Dendritic cell treated with granulocyte-macrophage colony-stimulating factor and Interleukin-4, amounts not matched to agents 40 ng/mL and 50 ng/mL, for 4 days (primary cell): ENCODE data around the gene EFNA5.

Experiments used
- H3K27ac Mint-ChIP-seq: one replicate; pipeline ENCODE4 v1.8.0; 2022; ENCODE audit warnings: mild to moderate bottlenecking, mixed read lengths
- H3K27me3 Mint-ChIP-seq: one replicate; pipeline ENCODE4 v1.8.0; 2022; ENCODE audit warnings: mild to moderate bottlenecking, mixed read lengths
- H3K36me3 Mint-ChIP-seq: one replicate; pipeline ENCODE4 v1.8.0; 2022; ENCODE audit warnings: low read depth, mixed read lengths
- H3K4me1 Mint-ChIP-seq: one replicate; pipeline ENCODE4 v1.8.0; 2022; ENCODE audit warnings: low read depth, mixed read lengths
- H3K4me3 Mint-ChIP-seq: one replicate; pipeline ENCODE4 v1.8.0; 2022; ENCODE audit warnings: mild to moderate bottlenecking, moderate library complexity, mixed read lengths
- H3K9me3 Mint-ChIP-seq: one replicate; pipeline ENCODE4 v1.8.0; 2022; ENCODE audit warnings: mixed read lengths
- intact Hi-C: fragments of 100-400 bp; cut with micrococcal nuclease; formaldehyde crosslinking; loops from one replicate; pipeline ENCODE4 v1.15.0; 2022

EFNA5 gene

DNA sequence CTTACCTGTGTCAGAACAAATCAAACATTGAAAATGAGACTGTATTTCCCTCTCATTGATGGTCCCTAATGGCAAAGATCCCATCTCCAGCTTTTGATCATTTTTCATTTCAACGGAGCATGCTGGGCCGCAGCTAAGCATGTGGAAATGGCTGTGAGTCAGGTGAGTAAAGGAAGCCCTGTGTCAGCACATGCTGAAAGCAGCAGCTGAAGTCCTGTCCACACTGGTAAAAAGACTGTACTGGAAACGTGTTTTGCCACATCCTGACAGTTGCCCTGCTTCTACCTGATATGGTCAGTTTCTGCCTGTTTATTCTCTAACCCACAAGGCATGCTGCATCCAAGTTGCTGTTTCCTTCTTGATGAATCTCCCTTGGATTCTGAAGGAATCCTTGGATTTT is 330.1 kb downstream of the EFNA5 start:
- peaks cover 2% of the 10 kb centered on the region for H3K27me3 Mint-ChIP-seq
- no peak overlapping the region for H3K27ac Mint-ChIP-seq
- intact Hi-C loops = no loop called here
- H3K4me1 Mint-ChIP-seq = no peaks in the 10 kb centered on the region
- H3K36me3 Mint-ChIP-seq = no peaks in the 10 kb centered on the region
- H3K9me3 Mint-ChIP-seq = peaks cover 22% of the 10 kb centered on the region
- no peak overlapping the region for H3K4me3 Mint-ChIP-seq

DNA sequence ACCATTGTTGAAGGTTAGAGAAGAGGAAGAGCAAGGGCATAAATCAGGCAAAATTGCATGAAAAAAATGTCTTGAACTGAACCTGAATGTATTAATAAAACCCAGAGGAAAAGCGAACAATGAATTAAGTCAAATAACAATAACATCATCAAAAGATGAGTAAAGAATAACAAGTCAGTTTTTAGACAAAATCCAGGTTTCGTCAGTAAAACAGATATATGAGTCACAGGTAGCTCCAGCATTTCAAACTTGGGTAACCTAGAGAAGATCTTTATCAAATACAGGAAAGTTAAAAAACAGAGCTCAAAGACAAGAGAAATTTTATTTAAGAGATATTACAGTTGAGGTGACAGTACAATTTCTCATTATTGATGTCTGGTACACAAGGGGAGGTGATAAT is 332.4 kb downstream of the EFNA5 start:
- no peak overlapping the region for H3K4me3 Mint-ChIP-seq
- H3K4me1 Mint-ChIP-seq = no peaks in the 10 kb centered on the region
- H3K36me3 Mint-ChIP-seq = no peaks in the 10 kb centered on the region
- intact Hi-C loops = no loop called here
- no peaks in the 10 kb centered on the region for H3K9me3 Mint-ChIP-seq
- H3K27me3 Mint-ChIP-seq = no peaks in the 10 kb centered on the region
- H3K27ac Mint-ChIP-seq = no peak overlapping the region

DNA sequence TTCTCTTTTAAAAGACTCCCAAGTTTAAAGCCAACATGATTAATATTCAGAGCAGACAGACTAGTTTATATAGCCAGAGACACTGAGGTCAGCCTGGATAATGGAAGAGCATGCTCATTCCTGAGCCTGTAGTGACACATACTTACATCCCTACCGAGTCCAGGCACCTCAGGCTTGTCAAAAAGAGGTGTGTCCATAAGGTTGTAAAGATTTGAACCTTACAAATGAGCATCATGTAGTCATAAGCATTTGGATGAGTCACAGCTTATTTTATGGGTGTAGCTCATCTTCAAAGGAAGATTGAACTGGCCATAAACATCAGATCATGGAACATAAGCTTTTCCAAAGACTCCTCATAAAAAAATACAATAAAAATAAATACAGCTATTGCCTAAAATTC is 333.5 kb downstream of the EFNA5 start:
- intact Hi-C loops = no loop called here
- no peaks in the 10 kb centered on the region for H3K36me3 Mint-ChIP-seq

DNA sequence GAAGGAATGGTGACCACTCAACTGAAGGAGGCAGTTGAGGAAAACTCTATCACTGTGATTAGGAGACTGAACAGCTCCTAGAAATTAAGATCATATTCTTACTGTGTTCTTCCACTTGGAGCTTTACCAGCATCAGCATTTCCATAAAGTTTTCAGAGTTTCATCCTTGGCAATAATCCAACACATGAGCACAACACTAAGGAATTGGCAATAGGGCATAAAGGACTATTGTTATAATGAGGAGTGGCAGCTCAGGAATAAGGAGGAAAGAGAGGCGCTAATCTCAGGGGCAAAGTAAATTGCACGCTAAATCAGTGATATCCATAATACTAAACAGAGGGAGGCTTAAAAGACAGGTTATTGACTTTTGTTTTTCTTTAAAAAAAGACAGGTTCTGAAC is 338.9 kb downstream of the EFNA5 start:
- Mint-ChIP-seq H3K27ac (no peak overlapping the region), H3K9me3 (peaks cover 14% of the 10 kb centered on the region), H3K27me3 (no peaks in the 10 kb centered on the region), H3K4me3 (no peak overlapping the region), H3K4me1 (no peaks in the 10 kb centered on the region), H3K36me3 (no peaks in the 10 kb centered on the region)
- intact Hi-C loops = no loop called here

More for the DNA sequence above, 333.5 kb downstream of the EFNA5 start:
- no peaks in the 10 kb centered on the region for H3K9me3 Mint-ChIP-seq
- H3K4me3 Mint-ChIP-seq = no peak overlapping the region
- H3K27me3 Mint-ChIP-seq = no peaks in the 10 kb centered on the region
- H3K27ac Mint-ChIP-seq = no peak overlapping the region
- H3K4me1 Mint-ChIP-seq = no peaks in the 10 kb centered on the region

DNA sequence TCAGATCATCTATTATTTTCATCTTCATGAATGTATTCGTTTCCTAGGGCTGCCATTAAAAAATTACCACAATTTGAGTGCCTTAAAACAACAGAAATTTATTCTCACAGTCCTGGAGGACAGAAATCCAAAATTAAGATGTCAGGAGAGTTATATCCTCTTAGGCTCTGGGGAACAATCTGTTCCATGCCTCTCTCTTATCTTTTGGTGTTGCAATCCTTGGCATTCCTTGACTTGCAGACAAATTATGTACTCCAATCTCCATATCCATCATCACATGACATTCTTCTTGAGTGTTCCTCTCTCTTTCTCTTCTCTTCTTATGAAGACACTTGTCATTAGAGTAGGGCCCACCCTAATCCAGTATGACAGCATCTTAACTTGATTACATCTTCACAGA is 339.4 kb downstream of the EFNA5 start:
- no peaks in the 10 kb centered on the region for H3K4me1 Mint-ChIP-seq
- H3K27ac Mint-ChIP-seq = no peak overlapping the region
- H3K4me3 Mint-ChIP-seq = no peak overlapping the region
- H3K36me3 Mint-ChIP-seq = no peaks in the 10 kb centered on the region
- H3K9me3 Mint-ChIP-seq = peaks cover 14% of the 10 kb centered on the region
- intact Hi-C loops = no loop called here
- no peaks in the 10 kb centered on the region for H3K27me3 Mint-ChIP-seq

DNA sequence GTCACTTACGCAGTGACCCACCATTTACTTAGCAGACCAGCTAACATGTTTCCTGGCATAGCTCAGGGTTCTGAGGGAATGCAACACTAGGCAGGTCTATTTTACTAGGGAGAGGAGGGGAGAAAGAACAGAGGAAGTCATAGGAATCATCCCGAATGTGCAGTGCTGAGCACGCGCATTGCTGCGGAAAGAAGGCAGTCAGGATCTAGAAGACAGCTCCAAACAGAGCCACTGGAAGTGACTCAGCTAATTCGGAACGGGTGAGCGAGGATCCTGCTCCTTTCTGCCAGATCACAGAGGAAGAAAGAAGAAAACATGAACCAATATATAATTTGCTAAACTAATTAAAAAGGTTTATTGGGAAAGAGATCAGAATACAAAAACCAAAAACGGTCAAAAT is 339.8 kb downstream of the EFNA5 start:
- Mint-ChIP-seq H3K9me3 (peaks cover 14% of the 10 kb centered on the region), H3K27me3 (no peaks in the 10 kb centered on the region), H3K4me1 (no peaks in the 10 kb centered on the region), H3K27ac (no peak overlapping the region), H3K4me3 (no peak overlapping the region), H3K36me3 (no peaks in the 10 kb centered on the region)
- intact Hi-C loops = no loop called here

DNA sequence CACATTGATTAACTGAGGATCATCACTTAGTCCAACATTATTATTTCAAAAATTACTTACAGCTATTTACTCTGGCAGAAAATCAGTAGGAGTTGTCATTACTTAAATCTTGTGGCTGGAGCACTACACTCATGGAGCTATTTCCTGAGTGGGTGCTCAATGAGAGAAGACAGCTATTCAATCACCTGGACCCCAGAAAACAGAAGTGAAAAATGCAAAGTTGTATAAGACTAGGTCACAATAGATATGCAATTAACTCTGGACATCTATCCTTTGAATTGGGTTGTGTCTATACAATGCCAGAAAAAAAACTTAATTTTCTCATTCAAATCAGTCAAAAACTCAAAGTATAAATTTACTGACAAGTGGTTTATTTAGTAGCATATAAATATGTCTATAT is 340.9 kb downstream of the EFNA5 start:
- no peak overlapping the region for H3K27ac Mint-ChIP-seq
- peaks cover 14% of the 10 kb centered on the region for H3K9me3 Mint-ChIP-seq
- no peaks in the 10 kb centered on the region for H3K36me3 Mint-ChIP-seq
- H3K4me1 Mint-ChIP-seq = no peaks in the 10 kb centered on the region
- intact Hi-C loops = no loop called here
- no peaks in the 10 kb centered on the region for H3K27me3 Mint-ChIP-seq
- H3K4me3 Mint-ChIP-seq = no peak overlapping the region
